GM23338 (cell line): ENCODE measurements around the gene PCSK5. TPM values are rescaled to one million over a fixed set of nuclear protein-coding genes. Genes with fewer than 3 reads are reported as not detected.

Experiments used
- ATAC-seq: fragments of 200-7000 bp; cut with Tn5 transposase; 3 replicates; pipeline ENCODE4 v1.9.1; 2020
- DNase-seq: peaks from one replicate; pipeline ENCODE4 v3.0.0-alpha.2; 2015; ENCODE audit warnings: low spot score
- H2AFZ ChIP-seq: fragments of 200-600 bp; sonication (generic); 2 replicates; pipeline ENCODE4 v1.8.0; 2016; ENCODE audit warnings: antibody characterized with exemption, mild to moderate bottlenecking, moderate library complexity
- H3F3A ChIP-seq: fragments of 200-600 bp; sonication (generic); replicated peaks from 2 replicates; pipeline ENCODE4 v1.8.0; 2017; ENCODE audit warnings: antibody characterized with exemption, mixed run types, low read depth
- H3K27ac ChIP-seq: fragments of 200-600 bp; sonication (generic); 2 replicates; pipeline ENCODE4 v1.6.1; 2016; ENCODE audit warnings: low read depth
- H3K27me3 ChIP-seq: fragments of 200-600 bp; sonication (generic); 2 replicates; pipeline ENCODE4 v1.8.0; 2016; ENCODE audit warnings: mild to moderate bottlenecking, mixed run types, moderate library complexity; ENCODE audit not compliant: insufficient read depth
- H3K36me3 ChIP-seq: fragments of 200-600 bp; sonication (generic); 2 replicates; pipeline ENCODE4 v1.8.0; 2016; ENCODE audit warnings: mild to moderate bottlenecking; ENCODE audit not compliant: insufficient read depth
- H3K4me1 ChIP-seq: fragments of 200-600 bp; sonication (generic); 2 replicates; pipeline ENCODE4 v1.8.0; 2016; ENCODE audit warnings: mild to moderate bottlenecking, moderate library complexity; ENCODE audit not compliant: insufficient read depth
- H3K4me2 ChIP-seq: fragments of 200-600 bp; sonication (generic); 2 replicates; pipeline ENCODE4 v1.7.1; 2017; ENCODE audit warnings: mixed run types
- H3K4me3 ChIP-seq: fragments of 200-600 bp; sonication (generic); 2 replicates; pipeline ENCODE4 v1.6.1; 2016; ENCODE audit warnings: mixed run types
- H3K79me2 ChIP-seq: fragments of 200-600 bp; sonication (generic); replicated peaks from 2 replicates; pipeline ENCODE4 v1.8.0; 2017; ENCODE audit warnings: mild to moderate bottlenecking; ENCODE audit not compliant: insufficient read depth
- H3K9me2 ChIP-seq: fragments of 200-600 bp; sonication (generic); 2 replicates; pipeline ENCODE4 v1.8.0; 2017; ENCODE audit not compliant: insufficient read depth
- H4K20me1 ChIP-seq: fragments of 200-600 bp; sonication (generic); replicated peaks from 2 replicates; pipeline ENCODE4 v1.8.0; 2017; ENCODE audit warnings: mild to moderate bottlenecking; ENCODE audit not compliant: insufficient read depth
- H3K27ac Mint-ChIP-seq: 2 replicates; pipeline ENCODE4 v1.8.0; 2020; ENCODE audit warnings: inconsistent platforms, mild to moderate bottlenecking, moderate library complexity, mixed read lengths
- H3K27me3 Mint-ChIP-seq: 3 replicates; pipeline ENCODE4 v1.8.0; 2022; ENCODE audit warnings: low read depth, mild to moderate bottlenecking, moderate library complexity, mixed read lengths, inconsistent platforms; ENCODE audit not compliant: insufficient read depth, poor library complexity
- H3K36me3 Mint-ChIP-seq: 3 replicates; pipeline ENCODE4 v1.8.0; 2021; ENCODE audit warnings: low read depth, mild to moderate bottlenecking, inconsistent platforms, moderate library complexity, mixed read lengths
- H3K4me1 Mint-ChIP-seq: 3 replicates; pipeline ENCODE4 v1.8.0; 2020; ENCODE audit warnings: mild to moderate bottlenecking, inconsistent platforms, mixed read lengths
- H3K4me3 Mint-ChIP-seq: 3 replicates; pipeline ENCODE4 v1.8.0; 2021; ENCODE audit warnings: moderate library complexity, mild to moderate bottlenecking, inconsistent platforms, mixed read lengths
- H3K9me3 Mint-ChIP-seq: 3 replicates; pipeline ENCODE4 v1.8.0; 2020; ENCODE audit warnings: moderate library complexity, mild to moderate bottlenecking, inconsistent platforms, mixed read lengths
- CREB1 ChIP-seq: fragments of 250-450 bp; sonication (Bioruptor Pico); IDR thresholded peaks from 2 replicates; pipeline ENCODE4 v1.5.0; 2020; ENCODE audit warnings: low read depth, mild to moderate bottlenecking, moderate library complexity
- EZH2 ChIP-seq: fragments of 200-600 bp; sonication (generic); IDR thresholded peaks from one replicate; pipeline ENCODE4 v1.8.0; 2017; ENCODE audit warnings: antibody characterized with exemption, mild to moderate bottlenecking, low read depth; ENCODE audit not compliant: unreplicated experiment
- EZH2phosphoT487 ChIP-seq: fragments of 200-600 bp; sonication (generic); IDR thresholded peaks from one replicate; pipeline ENCODE4 v1.8.1; 2018; ENCODE audit warnings: antibody characterized with exemption; ENCODE audit not compliant: unreplicated experiment
- JUNB ChIP-seq: IDR thresholded peaks from one replicate; pipeline ENCODE4 v1.6.1; 2016; ENCODE audit warnings: antibody characterized with exemption; ENCODE audit not compliant: unreplicated experiment
- NANOG ChIP-seq: IDR thresholded peaks from 2 replicates; pipeline ENCODE4 v1.6.1; 2016; ENCODE audit warnings: antibody characterized with exemption, borderline replicate concordance
- POLR2AphosphoS5 ChIP-seq: IDR thresholded peaks from 2 replicates; pipeline ENCODE4 v1.6.1; 2016; ENCODE audit warnings: antibody characterized with exemption, low read depth
- STAT1 ChIP-seq: IDR thresholded peaks from one replicate; pipeline ENCODE4 v1.6.1; 2016; ENCODE audit warnings: antibody characterized with exemption; ENCODE audit not compliant: unreplicated experiment
- ZNF114 ChIP-seq: fragments of 250-450 bp; sonication (Bioruptor Pico); IDR thresholded peaks from 2 replicates; pipeline ENCODE4 v1.5.0; 2020; ENCODE audit warnings: mild to moderate bottlenecking, moderate library complexity
- ZNF331 ChIP-seq: fragments of 250-450 bp; sonication (Bioruptor Pico); IDR thresholded peaks from 2 replicates; pipeline ENCODE4 v1.5.0; 2020; ENCODE audit warnings: low read depth, mild to moderate bottlenecking, moderate library complexity
- polyA plus RNA-seq: library from polyadenylated mRNA; unstranded; fragments of >200 nt; fragmentation: Nextera tagmentation; extraction: Ambion mirVana; gene quantifications from 2 replicates; pipeline ENCODE4 v1.2.1, GENCODE V29; 2016
- total RNA-seq: library from RNA; depleted of rRNA; stranded (reverse); fragments of >200 nt; shearing (Covaris generic); gene quantifications from 2 replicates; pipeline ENCODE4 v1.2.3, GENCODE V29; 2014
- TF ChIP-seq, protein P1 (sequence below): IDR thresholded peaks from 2 replicates; pipeline ENCODE4 v1.6.1; 2016; ENCODE audit warnings: antibody characterized with exemption
- TF ChIP-seq, protein P2 (sequence below): IDR thresholded peaks from one replicate; pipeline ENCODE4 v1.6.1; 2018; ENCODE audit warnings: antibody characterized with exemption; ENCODE audit not compliant: unreplicated experiment
- TF ChIP-seq, protein P3 (sequence below): fragments of 250-450 bp; sonication (Bioruptor Pico); IDR thresholded peaks from 2 replicates; pipeline ENCODE4 v1.5.0; 2020; ENCODE audit warnings: mild to moderate bottlenecking, moderate library complexity
- TF ChIP-seq, protein P4 (sequence below), 2 experiments: fragments of 200-600 bp in 1 of 2; sonication (generic) in 1 of 2; conservative IDR thresholded peaks; 2 replicates each; pipeline versions ENCODE4 v1.5.1 to v1.6.1; 2016 to 2017; ENCODE audit warnings: antibody characterized with exemption in 2 of 2, low read depth in 2 of 2, mild to moderate bottlenecking in 2 of 2, moderate library complexity in 1 of 2

The PCSK5 gene
- total and polyA plus RNA-seq, 2 experiments from 2014 or later: 12.3 to 34.8 TPM

DNA sequence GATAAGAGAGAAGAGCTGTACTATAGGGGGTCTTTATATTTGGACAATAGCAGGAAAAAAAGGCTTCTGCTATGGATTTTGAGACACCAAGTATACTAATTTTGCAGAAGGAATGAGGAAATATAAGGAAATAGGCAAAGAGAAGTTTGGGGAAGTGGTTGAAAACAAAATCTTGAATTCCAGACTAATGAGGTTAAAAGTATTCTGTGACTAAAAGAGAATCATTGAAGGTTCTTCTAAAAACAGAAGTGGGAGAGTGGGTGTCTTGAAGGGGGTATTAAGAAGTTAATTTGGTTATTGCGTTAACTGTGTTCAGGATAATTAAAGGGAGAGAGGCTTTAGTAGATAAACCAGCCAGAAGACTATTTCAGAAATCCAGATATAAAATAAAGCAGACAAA is 355.0 kb downstream of the PCSK5 start (continued):
- TF ChIP-seq CREB1 (CRISPR knock-in tag) (no peak), NANOG (no peak), JUNB (no peak), POLR2AphosphoS5 (no peak), EZH2 (no peak), STAT1 (no peak), ZNF331 (CRISPR knock-in tag) (no peak), EZH2phosphoT487 (no peak), ZNF114 (CRISPR knock-in tag) (no peak)
- TF ChIP-seq, protein P1, sequence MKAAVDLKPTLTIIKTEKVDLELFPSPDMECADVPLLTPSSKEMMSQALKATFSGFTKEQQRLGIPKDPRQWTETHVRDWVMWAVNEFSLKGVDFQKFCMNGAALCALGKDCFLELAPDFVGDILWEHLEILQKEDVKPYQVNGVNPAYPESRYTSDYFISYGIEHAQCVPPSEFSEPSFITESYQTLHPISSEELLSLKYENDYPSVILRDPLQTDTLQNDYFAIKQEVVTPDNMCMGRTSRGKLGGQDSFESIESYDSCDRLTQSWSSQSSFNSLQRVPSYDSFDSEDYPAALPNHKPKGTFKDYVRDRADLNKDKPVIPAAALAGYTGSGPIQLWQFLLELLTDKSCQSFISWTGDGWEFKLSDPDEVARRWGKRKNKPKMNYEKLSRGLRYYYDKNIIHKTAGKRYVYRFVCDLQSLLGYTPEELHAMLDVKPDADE: no peak

DNA sequence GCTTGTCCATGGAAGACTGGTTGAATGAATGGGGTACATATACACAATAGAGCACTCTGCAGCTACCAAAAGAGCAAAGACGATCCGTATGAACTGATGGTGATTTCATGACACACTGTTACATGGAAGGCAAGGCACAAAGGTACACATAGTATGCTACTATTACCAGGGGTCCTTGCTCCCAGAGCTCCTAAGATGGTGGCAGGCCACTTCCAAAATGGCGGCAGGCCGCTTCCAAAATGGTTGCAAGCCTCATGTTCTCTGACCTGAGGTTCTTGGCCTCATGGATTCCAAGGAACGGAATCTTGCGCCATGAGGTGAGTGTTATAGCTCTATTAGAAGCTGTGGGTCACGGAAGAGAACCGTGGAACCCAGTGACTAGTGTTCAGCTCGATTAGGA is 356.2 kb downstream of the PCSK5 start:
- Histone ChIP-seq H3K27ac (no peak overlapping the region), H2AFZ (no peak overlapping the region)
- no peak overlapping the region for H3K4me3 Mint-ChIP-seq

More for the DNA sequence above, 356.2 kb downstream of the PCSK5 start:
- no peak overlapping the region for H3K4me2 ChIP-seq
- no peaks in the 10 kb centered on the region for H4K20me1 ChIP-seq
- H3K9me2 ChIP-seq: peaks cover 7% of the 10 kb centered on the region
- TF ChIP-seq, protein P2, sequence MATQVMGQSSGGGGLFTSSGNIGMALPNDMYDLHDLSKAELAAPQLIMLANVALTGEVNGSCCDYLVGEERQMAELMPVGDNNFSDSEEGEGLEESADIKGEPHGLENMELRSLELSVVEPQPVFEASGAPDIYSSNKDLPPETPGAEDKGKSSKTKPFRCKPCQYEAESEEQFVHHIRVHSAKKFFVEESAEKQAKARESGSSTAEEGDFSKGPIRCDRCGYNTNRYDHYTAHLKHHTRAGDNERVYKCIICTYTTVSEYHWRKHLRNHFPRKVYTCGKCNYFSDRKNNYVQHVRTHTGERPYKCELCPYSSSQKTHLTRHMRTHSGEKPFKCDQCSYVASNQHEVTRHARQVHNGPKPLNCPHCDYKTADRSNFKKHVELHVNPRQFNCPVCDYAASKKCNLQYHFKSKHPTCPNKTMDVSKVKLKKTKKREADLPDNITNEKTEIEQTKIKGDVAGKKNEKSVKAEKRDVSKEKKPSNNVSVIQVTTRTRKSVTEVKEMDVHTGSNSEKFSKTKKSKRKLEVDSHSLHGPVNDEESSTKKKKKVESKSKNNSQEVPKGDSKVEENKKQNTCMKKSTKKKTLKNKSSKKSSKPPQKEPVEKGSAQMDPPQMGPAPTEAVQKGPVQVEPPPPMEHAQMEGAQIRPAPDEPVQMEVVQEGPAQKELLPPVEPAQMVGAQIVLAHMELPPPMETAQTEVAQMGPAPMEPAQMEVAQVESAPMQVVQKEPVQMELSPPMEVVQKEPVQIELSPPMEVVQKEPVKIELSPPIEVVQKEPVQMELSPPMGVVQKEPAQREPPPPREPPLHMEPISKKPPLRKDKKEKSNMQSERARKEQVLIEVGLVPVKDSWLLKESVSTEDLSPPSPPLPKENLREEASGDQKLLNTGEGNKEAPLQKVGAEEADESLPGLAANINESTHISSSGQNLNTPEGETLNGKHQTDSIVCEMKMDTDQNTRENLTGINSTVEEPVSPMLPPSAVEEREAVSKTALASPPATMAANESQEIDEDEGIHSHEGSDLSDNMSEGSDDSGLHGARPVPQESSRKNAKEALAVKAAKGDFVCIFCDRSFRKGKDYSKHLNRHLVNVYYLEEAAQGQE: no peak
- TF ChIP-seq ZNF114 (CRISPR knock-in tag) (no peak), JUNB (no peak), NANOG (no peak)
- TF ChIP-seq, protein P3, sequence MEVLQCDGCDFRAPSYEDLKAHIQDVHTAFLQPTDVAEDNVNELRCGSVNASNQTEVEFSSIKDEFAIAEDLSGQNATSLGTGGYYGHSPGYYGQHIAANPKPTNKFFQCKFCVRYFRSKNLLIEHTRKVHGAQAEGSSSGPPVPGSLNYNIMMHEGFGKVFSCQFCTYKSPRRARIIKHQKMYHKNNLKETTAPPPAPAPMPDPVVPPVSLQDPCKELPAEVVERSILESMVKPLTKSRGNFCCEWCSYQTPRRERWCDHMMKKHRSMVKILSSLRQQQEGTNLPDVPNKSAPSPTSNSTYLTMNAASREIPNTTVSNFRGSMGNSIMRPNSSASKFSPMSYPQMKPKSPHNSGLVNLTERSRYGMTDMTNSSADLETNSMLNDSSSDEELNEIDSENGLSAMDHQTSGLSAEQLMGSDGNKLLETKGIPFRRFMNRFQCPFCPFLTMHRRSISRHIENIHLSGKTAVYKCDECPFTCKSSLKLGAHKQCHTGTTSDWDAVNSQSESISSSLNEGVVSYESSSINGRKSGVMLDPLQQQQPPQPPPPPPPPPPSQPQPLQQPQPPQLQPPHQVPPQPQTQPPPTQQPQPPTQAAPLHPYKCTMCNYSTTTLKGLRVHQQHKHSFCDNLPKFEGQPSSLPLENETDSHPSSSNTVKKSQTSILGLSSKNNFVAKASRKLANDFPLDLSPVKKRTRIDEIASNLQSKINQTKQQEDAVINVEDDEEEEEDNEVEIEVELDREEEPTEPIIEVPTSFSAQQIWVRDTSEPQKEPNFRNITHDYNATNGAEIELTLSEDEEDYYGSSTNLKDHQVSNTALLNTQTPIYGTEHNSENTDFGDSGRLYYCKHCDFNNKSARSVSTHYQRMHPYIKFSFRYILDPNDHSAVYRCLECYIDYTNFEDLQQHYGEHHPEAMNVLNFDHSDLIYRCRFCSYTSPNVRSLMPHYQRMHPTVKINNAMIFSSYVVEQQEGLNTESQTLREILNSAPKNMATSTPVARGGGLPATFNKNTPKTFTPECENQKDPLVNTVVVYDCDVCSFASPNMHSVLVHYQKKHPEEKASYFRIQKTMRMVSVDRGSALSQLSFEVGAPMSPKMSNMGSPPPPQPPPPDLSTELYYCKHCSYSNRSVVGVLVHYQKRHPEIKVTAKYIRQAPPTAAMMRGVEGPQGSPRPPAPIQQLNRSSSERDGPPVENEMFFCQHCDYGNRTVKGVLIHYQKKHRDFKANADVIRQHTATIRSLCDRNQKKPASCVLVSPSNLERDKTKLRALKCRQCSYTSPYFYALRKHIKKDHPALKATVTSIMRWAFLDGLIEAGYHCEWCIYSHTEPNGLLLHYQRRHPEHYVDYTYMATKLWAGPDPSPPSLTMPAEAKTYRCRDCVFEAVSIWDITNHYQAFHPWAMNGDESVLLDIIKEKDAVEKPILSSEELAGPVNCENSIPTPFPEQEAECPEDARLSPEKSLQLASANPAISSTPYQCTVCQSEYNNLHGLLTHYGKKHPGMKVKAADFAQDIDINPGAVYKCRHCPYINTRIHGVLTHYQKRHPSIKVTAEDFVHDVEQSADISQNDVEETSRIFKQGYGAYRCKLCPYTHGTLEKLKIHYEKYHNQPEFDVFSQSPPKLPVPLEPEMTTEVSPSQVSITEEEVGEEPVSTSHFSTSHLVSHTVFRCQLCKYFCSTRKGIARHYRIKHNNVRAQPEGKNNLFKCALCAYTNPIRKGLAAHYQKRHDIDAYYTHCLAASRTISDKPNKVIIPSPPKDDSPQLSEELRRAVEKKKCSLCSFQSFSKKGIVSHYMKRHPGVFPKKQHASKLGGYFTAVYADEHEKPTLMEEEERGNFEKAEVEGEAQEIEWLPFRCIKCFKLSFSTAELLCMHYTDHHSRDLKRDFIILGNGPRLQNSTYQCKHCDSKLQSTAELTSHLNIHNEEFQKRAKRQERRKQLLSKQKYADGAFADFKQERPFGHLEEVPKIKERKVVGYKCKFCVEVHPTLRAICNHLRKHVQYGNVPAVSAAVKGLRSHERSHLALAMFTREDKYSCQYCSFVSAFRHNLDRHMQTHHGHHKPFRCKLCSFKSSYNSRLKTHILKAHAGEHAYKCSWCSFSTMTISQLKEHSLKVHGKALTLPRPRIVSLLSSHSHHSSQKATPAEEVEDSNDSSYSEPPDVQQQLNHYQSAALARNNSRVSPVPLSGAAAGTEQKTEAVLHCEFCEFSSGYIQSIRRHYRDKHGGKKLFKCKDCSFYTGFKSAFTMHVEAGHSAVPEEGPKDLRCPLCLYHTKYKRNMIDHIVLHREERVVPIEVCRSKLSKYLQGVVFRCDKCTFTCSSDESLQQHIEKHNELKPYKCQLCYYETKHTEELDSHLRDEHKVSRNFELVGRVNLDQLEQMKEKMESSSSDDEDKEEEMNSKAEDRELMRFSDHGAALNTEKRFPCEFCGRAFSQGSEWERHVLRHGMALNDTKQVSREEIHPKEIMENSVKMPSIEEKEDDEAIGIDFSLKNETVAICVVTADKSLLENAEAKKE (CRISPR knock-in tag): no peak
- TF ChIP-seq, protein P4, sequence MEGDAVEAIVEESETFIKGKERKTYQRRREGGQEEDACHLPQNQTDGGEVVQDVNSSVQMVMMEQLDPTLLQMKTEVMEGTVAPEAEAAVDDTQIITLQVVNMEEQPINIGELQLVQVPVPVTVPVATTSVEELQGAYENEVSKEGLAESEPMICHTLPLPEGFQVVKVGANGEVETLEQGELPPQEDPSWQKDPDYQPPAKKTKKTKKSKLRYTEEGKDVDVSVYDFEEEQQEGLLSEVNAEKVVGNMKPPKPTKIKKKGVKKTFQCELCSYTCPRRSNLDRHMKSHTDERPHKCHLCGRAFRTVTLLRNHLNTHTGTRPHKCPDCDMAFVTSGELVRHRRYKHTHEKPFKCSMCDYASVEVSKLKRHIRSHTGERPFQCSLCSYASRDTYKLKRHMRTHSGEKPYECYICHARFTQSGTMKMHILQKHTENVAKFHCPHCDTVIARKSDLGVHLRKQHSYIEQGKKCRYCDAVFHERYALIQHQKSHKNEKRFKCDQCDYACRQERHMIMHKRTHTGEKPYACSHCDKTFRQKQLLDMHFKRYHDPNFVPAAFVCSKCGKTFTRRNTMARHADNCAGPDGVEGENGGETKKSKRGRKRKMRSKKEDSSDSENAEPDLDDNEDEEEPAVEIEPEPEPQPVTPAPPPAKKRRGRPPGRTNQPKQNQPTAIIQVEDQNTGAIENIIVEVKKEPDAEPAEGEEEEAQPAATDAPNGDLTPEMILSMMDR (conservative IDR thresholded peaks at IDR 0.05; ENCODE audit: low read depth in 2 of 2): no peak
- Mint-ChIP-seq H3K27ac (no peak overlapping the region), H3K9me3 (no peaks in the 10 kb centered on the region), H3K27me3 (no peaks in the 10 kb centered on the region), H3K36me3 (no peaks in the 10 kb centered on the region), H3K4me1 (no peaks in the 10 kb centered on the region)
- DNase-seq (no peak), ATAC-seq (no peak)
- H3F3A ChIP-seq: no peaks in the 10 kb centered on the region
- no peaks in the 10 kb centered on the region for H3K36me3 ChIP-seq
- no peaks in the 10 kb centered on the region for H3K27me3 ChIP-seq
- H3K79me2 ChIP-seq: no peaks in the 10 kb centered on the region
- H3K4me1 ChIP-seq: no peaks in the 10 kb centered on the region
- no peak overlapping the region for H3K4me3 ChIP-seq
